HL-60 (cell line): ENCODE measurements around the gene TUBA1C.

Source experiments
- DNase-seq, 2 experiments: peaks; one replicate each; pipeline ENCODE4 v3.0.0-alpha.2; 2010 to 2020; ENCODE audit warnings: low read depth in 1 of 2, low spot score in 1 of 2
- H3K27ac ChIP-seq: fragments of 250-450 bp; sonication (Bioruptor Pico); replicated peaks from 2 replicates; pipeline ENCODE4 v1.5.1; 2020; ENCODE audit warnings: mild to moderate bottlenecking, moderate library complexity
- H3K27me3 ChIP-seq: fragments of 250-450 bp; sonication (Bioruptor Pico); 2 replicates; pipeline ENCODE4 v1.5.1; 2021; ENCODE audit warnings: mild to moderate bottlenecking, moderate library complexity; ENCODE audit not compliant: insufficient read depth, poor library complexity, severe bottlenecking
- H3K4me3 ChIP-seq: replicated peaks from 2 replicates; pipeline ENCODE4 v1.5.1; 2011; ENCODE audit warnings: mild to moderate bottlenecking, control low read depth, low read length; ENCODE audit not compliant: insufficient read depth
- GABPA ChIP-seq: IDR thresholded peaks from 2 replicates; pipeline ENCODE4 v1.6.1; 2012; ENCODE audit warnings: low read depth
- POLR2AphosphoS5 ChIP-seq: IDR thresholded peaks from 2 replicates; pipeline ENCODE4 v1.6.1; 2012; ENCODE audit warnings: low read depth
- SPI1 ChIP-seq: IDR thresholded peaks from 2 replicates; pipeline ENCODE4 v1.6.1; 2012; ENCODE audit warnings: low read depth, mild to moderate bottlenecking, borderline replicate concordance
- TF ChIP-seq, protein P1 (sequence below): IDR thresholded peaks from 2 replicates; pipeline ENCODE4 v1.6.1; 2012; ENCODE audit warnings: low read depth; ENCODE audit not compliant: insufficient replicate concordance
- TF ChIP-seq, protein P2 (sequence below): IDR thresholded peaks from one replicate; pipeline ENCODE4 v1.5.1; 2011; ENCODE audit warnings: low read length, control low read depth, inconsistent platforms; ENCODE audit not compliant: insufficient read depth

The TUBA1C gene

DNA sequence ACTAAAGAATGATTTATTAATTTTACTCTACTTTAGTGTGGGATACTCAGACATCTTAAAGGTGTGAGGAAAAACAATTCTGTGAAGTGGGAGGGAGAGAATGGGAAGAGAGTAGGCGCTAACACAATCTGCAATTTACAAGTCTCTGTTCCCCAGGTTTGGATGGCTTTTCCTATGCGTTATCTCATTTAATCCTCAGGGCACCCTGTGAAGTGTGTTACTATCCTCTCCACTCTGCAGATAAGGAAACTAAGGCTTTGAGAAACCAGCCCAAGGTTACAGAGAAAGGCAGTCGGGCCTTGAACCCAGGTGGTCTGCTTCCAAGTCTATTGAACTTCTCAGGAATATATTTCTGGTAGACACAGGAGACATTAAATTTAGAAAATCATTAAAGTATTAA, 36.2 kb upstream of the TUBA1C start:
- Histone ChIP-seq H3K27ac (no peak overlapping the region), H3K4me3 (no peak overlapping the region), H3K27me3 (no peaks in the 10 kb centered on the region)
- no peak for TF ChIP-seq GABPA
- TF ChIP-seq, protein P1, sequence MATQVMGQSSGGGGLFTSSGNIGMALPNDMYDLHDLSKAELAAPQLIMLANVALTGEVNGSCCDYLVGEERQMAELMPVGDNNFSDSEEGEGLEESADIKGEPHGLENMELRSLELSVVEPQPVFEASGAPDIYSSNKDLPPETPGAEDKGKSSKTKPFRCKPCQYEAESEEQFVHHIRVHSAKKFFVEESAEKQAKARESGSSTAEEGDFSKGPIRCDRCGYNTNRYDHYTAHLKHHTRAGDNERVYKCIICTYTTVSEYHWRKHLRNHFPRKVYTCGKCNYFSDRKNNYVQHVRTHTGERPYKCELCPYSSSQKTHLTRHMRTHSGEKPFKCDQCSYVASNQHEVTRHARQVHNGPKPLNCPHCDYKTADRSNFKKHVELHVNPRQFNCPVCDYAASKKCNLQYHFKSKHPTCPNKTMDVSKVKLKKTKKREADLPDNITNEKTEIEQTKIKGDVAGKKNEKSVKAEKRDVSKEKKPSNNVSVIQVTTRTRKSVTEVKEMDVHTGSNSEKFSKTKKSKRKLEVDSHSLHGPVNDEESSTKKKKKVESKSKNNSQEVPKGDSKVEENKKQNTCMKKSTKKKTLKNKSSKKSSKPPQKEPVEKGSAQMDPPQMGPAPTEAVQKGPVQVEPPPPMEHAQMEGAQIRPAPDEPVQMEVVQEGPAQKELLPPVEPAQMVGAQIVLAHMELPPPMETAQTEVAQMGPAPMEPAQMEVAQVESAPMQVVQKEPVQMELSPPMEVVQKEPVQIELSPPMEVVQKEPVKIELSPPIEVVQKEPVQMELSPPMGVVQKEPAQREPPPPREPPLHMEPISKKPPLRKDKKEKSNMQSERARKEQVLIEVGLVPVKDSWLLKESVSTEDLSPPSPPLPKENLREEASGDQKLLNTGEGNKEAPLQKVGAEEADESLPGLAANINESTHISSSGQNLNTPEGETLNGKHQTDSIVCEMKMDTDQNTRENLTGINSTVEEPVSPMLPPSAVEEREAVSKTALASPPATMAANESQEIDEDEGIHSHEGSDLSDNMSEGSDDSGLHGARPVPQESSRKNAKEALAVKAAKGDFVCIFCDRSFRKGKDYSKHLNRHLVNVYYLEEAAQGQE, result no peak
- TF ChIP-seq SPI1, result no peak
- TF ChIP-seq, protein P2, sequence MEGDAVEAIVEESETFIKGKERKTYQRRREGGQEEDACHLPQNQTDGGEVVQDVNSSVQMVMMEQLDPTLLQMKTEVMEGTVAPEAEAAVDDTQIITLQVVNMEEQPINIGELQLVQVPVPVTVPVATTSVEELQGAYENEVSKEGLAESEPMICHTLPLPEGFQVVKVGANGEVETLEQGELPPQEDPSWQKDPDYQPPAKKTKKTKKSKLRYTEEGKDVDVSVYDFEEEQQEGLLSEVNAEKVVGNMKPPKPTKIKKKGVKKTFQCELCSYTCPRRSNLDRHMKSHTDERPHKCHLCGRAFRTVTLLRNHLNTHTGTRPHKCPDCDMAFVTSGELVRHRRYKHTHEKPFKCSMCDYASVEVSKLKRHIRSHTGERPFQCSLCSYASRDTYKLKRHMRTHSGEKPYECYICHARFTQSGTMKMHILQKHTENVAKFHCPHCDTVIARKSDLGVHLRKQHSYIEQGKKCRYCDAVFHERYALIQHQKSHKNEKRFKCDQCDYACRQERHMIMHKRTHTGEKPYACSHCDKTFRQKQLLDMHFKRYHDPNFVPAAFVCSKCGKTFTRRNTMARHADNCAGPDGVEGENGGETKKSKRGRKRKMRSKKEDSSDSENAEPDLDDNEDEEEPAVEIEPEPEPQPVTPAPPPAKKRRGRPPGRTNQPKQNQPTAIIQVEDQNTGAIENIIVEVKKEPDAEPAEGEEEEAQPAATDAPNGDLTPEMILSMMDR, result no peak
- TF ChIP-seq POLR2AphosphoS5, result no peak
- no peak for DNase-seq

DNA sequence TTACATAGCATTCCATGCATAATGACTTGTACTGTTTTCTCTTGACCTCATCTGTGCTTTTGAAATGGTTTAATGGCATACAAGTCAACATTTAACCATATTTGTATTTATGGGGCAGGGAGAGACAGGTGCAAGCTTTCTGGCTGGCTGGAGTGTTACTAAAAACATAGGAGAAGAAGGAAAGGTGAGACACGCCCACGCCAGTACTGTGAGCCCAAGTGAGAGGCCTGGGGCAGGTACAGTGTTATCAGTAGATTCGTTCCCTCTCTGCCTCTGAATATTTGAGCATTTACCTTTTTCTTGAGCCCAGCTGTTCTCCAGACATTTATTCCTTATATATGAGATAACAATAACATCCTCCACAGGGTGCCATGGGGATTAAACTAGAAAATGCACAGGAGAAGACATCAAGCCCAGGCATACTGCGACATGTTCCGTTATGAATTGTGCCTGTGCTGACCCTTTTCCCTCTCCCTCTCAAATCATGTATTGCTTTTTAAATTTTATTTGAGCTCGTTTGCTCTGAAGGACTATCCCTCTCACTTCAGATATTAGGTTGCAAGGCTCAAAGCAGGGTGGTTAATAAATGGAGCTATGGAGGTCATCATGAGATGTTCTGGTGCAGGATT, 34.6 kb upstream of the TUBA1C start:
- TF ChIP-seq POLR2AphosphoS5 (no peak), GABPA (no peak), SPI1 (no peak)
- TF ChIP-seq, protein P2, result no peak
- TF ChIP-seq, protein P1, result no peak
- Histone ChIP-seq H3K27ac (peak overlapping the region; percentile 97), H3K27me3 (no peaks in the 10 kb centered on the region), H3K4me3 (no peak overlapping the region)
- no peak for DNase-seq

DNA sequence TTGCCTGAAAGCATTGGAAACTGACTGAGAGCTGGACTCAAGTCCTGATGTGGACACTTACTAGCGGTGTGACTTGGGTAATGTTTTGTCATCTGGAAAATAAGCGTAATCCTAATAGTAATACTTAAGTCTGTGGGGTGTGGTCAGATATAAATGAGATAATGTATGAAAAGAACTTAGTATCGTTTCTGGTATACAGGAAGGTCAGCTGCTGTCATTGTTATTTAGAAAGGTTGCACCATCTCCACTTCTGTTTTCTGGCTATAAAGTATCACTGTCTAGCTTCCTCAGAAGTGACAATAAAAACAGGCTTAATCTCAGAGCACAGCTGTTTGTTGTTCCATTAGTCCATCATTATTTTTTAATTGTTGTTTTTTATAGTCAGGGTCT, 34.1 kb upstream of the TUBA1C start:
- peak; percentile 61 to 66 for DNase-seq
- TF ChIP-seq SPI1 (peak; percentile 97), POLR2AphosphoS5 (no peak), GABPA (no peak)
- TF ChIP-seq, protein P2, result no peak
- TF ChIP-seq, protein P1, result no peak
- Histone ChIP-seq H3K27ac (peak overlapping the region; percentile 97), H3K4me3 (no peak overlapping the region), H3K27me3 (no peaks in the 10 kb centered on the region)
